ENCODE results near the gene VCAN.

VCAN gene

DNA sequence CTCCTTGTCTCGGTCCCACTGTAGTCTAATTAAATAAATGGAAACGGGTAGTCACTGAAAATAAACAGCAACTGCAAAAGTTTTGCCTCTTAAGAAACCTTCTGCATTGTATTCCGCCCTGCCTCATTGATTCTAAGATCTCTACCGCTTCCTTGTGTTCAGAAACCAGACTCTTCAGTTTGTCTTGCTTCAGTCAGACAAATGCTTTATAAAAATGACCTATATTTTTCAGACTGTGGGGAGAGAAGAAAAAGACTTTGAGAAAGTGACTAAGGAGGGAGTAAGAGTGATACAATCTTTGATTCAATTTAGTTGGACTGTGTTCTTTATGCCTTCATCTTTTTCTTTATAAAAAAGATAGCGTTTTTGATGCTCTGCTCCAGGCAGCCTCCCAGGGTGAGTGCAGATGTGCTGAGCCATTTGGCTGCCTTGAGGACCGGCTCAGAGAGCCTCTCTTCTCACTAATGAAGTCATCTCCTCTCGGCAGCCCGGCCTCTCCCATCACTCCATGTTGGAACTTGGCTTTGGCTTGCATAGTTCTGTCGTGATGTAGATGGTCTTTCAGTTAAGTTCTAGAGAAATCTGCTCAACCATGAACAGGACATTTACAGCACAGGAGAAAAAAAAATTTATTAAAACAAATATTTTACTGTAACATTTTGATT is 4.0 kb upstream of the VCAN start:
- no peak for DNase-seq (ENCODE audit: low spot score)

DNA sequence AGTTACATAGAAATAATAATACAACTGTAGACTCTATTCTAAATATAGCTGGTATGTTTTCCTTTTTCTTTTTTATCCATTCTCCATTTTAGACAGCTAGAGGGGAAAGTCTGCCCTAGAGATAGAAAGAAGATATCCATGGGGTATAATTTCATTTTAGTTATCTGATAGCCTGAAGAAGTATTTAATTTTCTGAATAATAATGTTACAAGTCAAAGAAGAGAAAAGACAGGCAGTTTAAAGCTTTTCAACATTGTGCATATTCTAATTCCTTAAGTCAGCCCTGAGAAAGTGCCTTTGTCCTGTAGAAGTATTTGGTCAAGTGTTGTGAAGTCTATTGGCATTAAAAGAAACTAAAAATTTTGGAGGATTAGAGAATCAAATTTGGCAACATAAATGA is 2.5 kb upstream of the VCAN start:
- DNase-seq (ENCODE audit: low spot score): no peak

DNA sequence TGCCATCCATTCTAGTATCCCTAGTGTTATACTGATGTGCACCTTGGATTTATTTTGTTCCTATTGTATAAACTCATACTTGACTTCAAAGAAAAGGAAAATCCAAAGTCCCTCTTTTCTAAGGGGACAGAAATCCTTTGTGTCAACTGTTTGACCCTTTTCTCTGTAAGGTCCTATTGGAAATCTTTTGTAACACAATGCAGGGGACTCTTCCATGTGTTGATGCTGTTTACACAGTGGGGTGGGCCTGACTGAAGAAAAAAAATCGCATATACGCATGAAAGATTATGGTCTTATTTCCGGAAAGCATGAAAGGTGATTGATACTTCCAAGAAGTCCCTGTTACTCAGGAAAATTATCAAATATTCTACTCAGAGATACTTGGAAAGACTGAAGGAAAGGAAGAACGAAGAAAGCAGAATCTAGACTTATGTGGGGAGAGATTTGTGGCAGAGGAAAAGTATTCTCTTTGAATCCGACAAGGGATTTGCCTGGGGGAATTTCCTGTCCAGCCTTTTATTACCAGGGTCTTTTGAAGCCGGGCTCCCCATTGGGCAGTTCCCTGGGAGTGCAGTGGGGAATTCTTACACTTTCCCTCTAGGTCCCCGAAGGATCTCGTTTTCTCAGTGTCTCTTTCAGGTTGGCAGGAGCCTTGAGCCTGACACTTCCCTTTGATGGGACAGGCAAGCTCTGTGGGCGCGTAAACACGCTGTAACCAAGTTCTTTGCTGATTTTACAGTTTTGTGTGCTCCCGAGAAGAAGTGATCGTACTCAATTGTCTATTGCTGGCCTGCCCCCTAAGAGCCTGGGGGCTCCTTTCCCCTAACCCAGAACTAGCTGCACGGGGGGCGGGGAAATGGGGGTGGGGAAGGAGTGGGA is 779 bp upstream of the VCAN start:
- no peak for DNase-seq (ENCODE audit: low spot score)

DNA sequence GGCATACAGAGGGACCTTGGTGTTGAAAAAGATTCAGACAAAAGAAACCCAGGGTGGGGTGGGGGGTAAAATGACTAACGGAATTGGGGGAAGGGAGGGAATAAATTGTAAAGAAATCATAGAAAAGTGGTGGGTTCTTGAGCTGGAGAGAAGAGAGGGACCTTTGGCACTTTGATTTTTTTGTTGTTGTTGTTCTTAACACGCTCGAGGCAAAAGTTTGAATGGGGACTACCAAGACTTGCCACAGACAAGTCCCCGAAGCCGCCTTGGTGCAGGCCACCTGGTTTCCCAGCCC is 616 bp downstream of the VCAN start:
- no peak for DNase-seq (ENCODE audit: low spot score)

DNA sequence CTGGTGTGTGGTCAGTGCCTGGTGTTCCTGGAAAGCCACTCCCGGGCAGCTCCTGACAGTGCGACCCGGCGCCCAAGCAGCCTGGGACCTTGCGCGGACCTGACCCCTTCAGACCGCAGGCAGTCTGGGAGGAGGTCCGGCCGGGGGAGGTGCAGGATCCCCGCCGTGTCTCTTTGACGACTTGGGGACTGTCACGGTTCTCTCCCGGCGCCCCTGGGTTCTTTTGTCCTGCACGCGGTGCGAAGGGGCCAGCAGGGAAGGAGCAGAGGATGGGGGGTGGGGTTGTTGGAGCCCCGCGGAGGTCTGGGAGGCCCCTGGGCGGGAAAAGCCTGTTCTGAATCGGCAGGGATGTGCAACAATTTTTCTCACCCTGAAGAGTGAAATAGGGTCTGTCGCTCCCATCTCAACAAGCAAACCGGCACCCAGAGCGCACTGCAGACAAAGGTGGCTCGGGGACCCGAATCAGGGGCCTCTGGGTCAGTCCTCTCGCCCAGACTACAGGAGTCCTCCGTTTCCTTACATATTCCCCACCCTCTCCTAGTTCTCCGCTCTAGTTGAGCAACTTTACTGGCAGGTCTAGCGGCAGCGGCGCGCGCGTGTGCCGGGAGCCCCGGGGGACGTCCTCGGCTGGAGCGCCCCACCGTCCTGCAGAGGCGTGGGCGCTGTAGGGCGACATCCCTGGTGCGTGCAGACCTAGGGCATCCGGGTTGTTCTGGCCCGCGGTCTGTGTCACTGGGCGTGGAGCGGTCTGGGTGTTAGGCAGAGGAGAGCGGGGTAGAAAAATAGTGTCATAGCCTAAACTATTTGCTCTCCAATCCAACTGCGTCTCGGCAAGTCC is 1.2 kb downstream of the VCAN start:
- no peak for DNase-seq (ENCODE audit: low spot score)

DNA sequence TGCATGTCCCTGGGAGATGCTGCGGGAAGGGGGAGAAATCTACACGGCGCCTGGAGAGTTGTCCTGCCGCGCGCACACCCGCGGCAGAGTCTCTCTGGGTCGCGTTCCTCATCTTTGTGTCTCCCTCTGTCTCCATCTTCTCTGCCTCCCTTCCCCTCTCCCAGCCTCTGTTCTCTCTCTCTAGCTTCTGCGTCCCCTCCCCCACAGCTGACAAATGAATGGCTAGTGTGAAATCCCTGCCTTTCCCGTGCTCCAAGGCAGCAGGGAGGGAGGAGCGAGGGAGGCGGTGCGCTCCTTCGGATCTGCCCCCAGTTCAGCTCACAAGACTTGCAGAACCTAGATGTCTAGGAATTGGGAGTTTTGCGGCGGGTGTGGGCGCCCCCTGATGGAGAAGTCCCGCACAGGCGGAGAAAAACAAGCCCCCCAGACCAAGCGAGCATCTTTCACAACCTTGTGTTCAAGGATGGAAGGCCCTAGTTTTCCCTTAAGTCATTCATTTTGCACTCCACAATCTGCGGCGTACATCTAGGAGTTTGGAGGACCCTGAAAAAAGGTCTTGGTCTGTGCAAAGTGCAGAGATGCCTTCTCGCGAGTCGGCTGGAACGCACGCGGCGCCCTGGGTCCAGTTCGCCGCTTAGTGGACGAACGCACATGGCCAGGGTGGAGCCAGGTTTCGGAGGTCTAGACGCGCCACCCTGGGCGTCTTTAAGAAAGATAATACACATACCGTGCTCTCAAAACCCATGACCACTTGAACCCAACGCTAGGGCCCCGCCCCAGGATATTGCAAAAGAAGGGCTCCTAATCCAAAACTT is 2.0 kb downstream of the VCAN start:
- peak; percentile 88 for DNase-seq (ENCODE audit: low spot score)

DNA sequence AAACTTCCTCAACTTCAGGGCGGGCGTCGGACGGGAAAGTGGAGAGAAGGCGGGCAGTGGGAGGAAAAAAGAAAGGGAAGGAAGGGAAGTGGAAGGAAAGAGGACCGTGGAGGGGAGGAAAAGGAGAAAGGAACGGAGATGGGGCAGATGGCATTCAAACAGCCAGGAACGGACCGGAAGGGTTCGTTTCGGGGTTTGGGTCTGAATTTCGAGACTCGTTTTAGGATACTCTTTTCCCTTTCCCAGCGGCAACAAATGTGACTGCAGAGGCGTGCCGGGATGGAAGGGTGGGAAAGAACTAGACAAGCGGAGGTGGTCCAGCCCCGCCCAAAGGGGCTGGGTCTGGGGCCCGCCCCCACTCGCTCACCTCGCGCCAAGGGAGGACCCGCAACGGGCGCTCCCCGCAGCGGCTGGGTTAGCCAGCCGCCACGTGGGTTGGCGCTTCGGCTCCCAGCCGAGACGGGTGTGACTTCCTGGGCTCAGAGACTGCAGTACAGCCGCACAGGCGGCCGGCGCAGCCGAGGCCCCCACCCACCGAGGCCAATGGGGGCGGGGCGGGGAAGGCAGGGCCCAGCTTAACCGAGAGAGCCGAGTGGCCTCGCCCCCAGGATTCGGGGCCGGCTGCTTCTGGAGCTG is 2.7 kb downstream of the VCAN start:
- DNase-seq (ENCODE audit: low spot score): peak; percentile 67

DNA sequence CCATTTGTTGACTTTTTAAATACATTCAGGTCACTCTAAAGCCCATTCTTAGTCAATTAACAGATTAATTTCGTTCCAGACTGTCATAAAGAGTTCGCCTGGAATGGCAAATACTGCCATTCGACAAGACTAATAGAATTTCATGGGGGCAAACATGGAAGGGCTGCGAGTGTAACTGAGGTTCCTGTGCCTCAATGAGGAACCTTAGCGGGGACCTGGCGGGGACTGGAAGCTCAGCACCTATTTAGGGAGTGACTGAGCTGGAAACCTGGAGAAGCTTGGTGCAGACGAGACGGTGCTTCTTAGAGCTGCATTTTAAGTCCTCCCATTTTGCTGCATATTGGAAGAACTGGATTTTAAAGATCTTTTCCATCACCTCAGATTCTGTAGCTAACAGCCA is 3.4 kb downstream of the VCAN start:
- DNase-seq (ENCODE audit: low spot score): no peak

DNA sequence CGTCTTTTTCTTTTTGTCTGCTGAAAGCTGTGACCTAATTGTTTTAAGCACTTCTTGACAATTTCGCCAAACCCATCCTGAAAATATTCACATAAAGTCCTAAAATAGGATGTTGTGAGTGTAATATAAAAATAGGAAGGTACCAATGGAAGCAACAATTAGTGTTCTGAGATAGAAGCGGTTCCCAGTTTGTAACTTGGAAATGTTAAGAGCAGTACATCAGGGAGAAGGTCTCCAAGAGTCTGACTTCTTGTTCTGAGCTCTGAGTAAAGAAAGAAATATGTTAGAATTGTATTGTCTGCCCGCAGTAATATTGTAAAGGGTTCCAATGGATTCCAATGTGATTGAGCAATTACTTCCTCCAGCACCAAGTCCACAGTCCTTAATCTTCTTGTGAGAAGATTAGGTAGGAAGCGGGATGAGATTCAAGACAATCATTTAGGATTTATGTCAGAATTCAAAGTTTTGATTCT is 3.9 kb downstream of the VCAN start:
- DNase-seq (ENCODE audit: low spot score): no peak

DNA sequence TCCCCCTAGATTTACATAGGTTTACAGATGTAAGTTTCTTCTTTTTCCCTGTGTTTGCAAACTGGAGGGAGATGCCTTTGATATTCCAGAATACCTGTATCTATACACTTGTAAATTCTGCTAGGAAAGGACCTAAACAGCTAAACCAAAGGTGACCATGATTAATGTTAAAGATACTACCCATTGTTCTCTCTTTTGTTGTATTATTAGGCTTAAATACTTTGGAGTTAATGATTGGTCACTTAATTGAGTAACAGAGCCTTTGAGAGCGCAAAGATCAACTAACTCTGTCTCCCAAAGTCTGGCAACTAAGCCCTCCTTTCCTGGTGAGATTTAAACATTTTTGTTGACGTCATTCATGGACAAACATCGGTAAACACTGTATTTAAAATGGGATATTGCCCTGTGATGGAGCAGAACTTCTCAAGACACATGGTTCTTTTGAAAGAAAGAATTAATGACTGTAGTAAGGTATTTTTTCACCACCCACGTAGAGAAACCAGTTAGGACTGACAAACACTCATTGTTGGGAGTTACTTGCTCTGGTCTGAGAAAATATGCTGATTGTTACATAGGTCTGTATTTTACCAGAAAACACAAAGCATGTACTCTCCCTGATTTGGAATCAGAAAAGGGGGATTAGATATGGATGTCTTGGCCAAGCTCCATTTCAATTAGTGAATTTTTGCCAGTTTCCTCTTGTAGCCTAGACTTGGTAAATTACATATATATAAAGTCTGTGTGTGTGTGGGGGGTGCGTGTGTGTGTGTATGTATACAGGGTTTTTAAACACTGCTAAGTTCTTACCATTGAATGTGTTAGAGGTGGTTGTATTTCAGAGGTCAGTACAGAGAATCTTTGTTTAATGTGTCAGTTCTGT is 4.6 kb downstream of the VCAN start:
- DNase-seq (ENCODE audit: low spot score): no peak

DNA sequence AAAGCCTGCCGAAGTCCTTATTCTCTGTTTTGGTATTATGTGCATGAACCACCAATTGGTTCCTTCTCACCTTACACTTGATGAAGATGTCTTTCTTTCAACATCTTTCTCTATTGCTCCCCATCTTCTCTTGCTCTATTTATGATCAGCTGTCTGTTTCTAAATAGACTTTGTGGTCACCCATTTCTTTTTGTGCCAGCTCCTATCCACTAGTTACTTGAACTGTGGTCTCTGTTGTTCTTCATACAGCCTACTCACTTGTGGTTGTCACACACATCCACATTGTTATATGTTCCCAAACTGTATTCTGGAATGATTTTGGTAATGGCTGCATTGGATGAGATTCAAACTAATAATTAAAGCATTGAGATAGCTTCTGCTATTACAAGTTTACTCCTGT is 11.4 kb downstream of the VCAN start:
- DNase-seq (ENCODE audit: low spot score): no peak

DNA sequence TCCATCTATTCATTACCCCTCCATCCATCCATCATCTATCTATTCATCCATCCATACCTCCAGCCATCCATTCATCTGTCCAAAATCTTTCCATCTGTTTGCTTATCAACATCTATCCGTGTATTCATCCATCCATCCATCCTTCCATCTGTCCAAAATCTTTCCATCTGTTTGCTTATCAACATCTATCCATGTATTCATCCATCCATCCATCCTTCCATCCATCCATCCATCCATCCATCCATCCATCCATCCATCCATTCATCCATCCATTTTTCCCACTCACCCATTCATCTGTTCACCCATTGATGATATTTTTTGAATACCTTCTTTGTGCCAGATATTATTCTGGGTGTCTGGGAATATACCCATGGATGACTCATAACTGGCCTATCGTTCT is 12.8 kb downstream of the VCAN start:
- no peak for DNase-seq (ENCODE audit: low spot score)

DNA sequence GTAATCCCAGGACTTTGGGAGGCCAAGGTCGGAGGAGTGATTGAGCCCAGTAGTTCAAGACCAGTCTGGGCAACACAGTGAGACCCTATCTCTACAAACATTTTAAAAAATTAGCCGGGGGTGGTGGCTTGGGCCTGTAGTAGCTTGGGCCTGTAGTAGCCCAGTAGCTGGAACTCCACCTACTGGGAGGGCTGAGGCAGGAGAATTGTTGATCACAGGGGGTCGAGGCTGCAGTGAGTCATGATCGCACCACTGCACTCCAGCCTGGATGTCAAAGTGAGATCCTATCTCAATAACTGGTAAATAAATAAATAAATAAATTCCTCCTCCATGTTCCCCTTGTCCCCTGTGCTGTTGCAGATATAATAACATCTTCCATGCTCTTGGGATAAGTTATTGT is 14.3 kb downstream of the VCAN start:
- no peak for DNase-seq (ENCODE audit: low spot score)

DNA sequence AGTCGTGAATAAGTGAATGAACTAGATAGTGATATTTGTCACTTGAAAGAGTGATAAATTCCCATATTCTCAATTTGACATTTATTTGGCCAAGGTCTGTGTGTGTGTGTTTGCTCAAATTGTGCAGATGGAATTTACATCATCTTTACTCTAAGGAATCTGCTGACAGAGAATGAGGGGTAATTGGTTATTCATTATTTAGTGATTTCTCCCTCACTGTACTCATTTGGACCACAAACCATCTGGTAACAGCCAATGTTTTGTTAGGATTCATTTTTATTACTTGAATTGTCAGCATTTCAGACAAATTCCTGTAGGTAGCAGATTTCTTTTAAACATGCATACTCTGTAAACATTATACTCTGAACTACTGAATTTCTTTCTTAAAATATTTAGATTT is 15.6 kb downstream of the VCAN start:
- no peak for DNase-seq (ENCODE audit: low spot score)

DNA sequence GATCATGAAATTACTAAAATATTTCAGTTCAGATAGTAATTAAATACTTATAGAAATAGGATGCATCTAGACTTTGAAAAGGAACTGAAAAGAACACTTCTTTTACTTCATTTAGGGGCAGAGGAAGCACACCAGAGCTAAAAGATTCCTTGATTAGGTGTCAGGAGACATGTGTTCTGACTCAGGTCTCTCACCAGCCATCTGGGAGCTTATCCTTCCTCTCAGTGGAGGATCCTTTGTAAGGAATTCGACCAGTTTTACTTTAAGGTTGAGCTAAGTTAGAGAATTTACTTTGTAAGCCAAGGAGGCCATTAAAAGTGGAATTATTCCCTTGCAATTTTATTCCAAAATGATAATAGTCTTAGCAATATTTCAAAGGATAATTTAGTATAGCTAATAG is 16.7 kb downstream of the VCAN start:
- DNase-seq (ENCODE audit: low spot score): no peak

DNA sequence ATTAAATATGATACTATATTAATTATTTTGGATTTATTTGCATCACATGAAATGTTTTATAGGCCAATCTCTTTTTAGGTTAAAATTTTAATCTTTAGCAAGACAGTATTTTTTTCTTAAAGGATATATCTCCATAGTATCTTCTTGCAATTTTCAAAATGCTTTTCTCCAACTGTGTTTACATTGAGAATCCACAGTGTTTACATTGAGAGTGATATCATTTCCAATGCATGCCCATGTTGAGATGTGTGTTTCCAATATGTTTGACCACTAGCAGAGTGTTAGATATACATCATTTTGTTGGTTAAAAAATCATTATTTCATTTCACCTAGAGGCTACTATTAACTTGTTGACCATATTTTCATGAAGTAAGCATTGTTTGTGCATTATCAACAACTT is 17.3 kb downstream of the VCAN start:
- DNase-seq (ENCODE audit: low spot score): no peak

DNA sequence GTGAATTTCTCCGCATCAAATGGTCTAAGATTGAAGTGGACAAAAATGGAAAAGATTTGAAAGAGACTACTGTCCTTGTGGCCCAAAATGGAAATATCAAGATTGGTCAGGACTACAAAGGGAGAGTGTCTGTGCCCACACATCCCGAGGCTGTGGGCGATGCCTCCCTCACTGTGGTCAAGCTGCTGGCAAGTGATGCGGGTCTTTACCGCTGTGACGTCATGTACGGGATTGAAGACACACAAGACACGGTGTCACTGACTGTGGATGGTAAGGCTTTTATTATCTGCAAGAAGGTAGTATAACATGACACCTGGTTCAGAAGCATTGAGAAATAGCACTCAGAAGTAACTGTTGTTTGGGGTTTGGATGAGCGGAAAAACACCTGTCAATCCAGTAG is 18.7 kb downstream of the VCAN start:
- DNase-seq (ENCODE audit: low spot score): no peak

DNA sequence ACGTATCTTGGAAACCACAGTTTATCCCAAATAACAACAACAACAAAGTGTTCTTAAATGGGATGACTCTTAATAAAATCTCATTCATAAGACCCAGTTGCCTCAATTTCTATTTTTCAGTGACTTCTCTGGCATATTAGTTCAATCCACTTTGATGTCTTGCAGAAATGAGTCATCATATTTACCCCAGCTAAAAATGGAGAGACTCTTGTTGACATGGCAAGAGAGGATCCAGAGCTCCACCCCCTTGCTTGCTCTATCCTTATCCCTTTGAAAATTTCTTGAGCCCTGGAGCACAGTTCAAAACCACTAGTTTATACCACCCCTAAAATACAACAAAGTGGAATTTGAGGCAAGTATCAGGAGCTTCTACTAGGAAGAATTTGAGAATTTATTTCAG is 20.8 kb downstream of the VCAN start:
- no peak for DNase-seq (ENCODE audit: low spot score)

DNA sequence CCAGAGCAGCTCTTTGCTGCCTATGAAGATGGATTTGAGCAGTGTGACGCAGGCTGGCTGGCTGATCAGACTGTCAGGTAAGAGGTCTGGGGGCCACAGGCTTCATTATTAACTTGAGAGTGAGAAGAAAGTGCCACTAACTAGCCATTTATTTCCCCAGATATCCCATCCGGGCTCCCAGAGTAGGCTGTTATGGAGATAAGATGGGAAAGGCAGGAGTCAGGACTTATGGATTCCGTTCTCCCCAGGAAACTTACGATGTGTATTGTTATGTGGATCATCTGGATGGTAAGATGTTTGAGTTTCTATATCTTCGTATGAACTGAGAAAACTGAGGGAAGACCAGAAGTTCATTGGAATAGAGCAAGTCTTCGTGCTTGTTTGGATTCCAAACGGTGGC is 22.1 kb downstream of the VCAN start:
- DNase-seq (ENCODE audit: low spot score): no peak

DNA sequence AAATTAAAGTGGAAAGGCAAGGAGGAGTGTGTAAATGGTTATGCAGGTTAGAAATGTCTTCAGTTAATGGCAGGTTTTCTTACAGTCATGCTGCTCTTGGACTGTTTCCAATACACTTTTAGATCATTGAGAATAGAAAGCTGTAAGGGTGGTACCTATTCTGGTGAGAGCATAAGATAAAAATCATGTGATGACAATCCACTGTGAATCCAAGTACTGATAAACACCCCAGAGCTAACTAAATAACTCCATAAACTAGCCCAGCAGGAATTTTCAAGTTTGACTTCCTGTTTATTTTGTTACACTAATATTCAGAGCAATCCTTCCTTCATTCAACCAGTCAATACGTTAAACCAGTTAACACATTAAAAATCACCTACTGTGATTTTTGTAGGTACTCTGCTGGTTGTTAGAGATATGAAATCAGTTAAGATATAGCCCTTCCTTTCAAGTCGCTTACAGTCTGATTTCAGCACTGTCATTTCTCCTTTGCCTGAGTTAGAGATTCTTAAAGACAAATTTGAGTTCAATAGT is 22.6 kb downstream of the VCAN start:
- no peak for DNase-seq (ENCODE audit: low spot score)
